HG03280 (cell line): ENCODE data around the gene GNG2.

Experiments used
- ATAC-seq: cut with Tn5 transposase; IDR thresholded peaks from one replicate; pipeline ENCODE4 v1.9.1; 2021; ENCODE audit warnings: mild to moderate bottlenecking, moderate library complexity; ENCODE audit not compliant: unreplicated experiment

GNG2 gene

GRCh38 chr14:52015411-52016030, 155.1 kb downstream of the GNG2 start:
- no peak for ATAC-seq

- no peak for ATAC-seq
These were observed 157.8 kb downstream of the GNG2 start for GRCh38 chr14:52018252-52018651.

- no peak for ATAC-seq
These were observed 158.6 kb downstream of the GNG2 start for GRCh38 chr14:52018970-52019369.
